Calu3 (cell line): ENCODE data around the gene MATN3. TPM values are rescaled to one million over a fixed set of nuclear protein-coding genes. Genes with fewer than 3 reads are reported as not detected.
"Not testable (repeated sequence)": the region's sequence is repeated elsewhere in the genome, so short reads cannot be mapped to it uniquely, and the experiment has no call there.

ENCODE experiments used
- BruUV-seq: library from RNA; stranded (reverse); fragments of 400-500 nt; replicated peaks from 2 replicates; lab custom pipeline; 2021; lab: Mats Ljungman, UMichigan
- CTCF ChIA-PET: fragments of 300-600 bp; sonication (Branson Sonifier 250); formaldehyde crosslinking; loops from one replicate; lab custom pipeline; 2022; ENCODE audit warnings: antibody characterized with exemption; lab: Charles Lee
- DNase-seq: peaks from one replicate; pipeline ENCODE4 v3.0.0; 2022
- H3K27ac Mint-ChIP-seq: one replicate; pipeline ENCODE4 v1.8.0; 2022; ENCODE audit warnings: mixed read lengths; ENCODE audit not compliant: unreplicated experiment
- H3K27me3 Mint-ChIP-seq: one replicate; pipeline ENCODE4 v1.8.0; 2022; ENCODE audit warnings: mixed read lengths; ENCODE audit not compliant: unreplicated experiment
- H3K36me3 Mint-ChIP-seq: one replicate; pipeline ENCODE4 v1.8.0; 2022; ENCODE audit warnings: mild to moderate bottlenecking, moderate library complexity, mixed read lengths; ENCODE audit not compliant: insufficient read depth, unreplicated experiment
- H3K4me1 Mint-ChIP-seq: one replicate; pipeline ENCODE4 v1.8.0; 2022; ENCODE audit warnings: mild to moderate bottlenecking, low read depth, mixed read lengths; ENCODE audit not compliant: unreplicated experiment
- H3K4me3 Mint-ChIP-seq: one replicate; pipeline ENCODE4 v1.8.0; 2022; ENCODE audit warnings: mild to moderate bottlenecking, low read depth, moderate library complexity, mixed read lengths; ENCODE audit not compliant: unreplicated experiment
- H3K9me3 Mint-ChIP-seq: one replicate; pipeline ENCODE4 v1.8.0; 2022; ENCODE audit warnings: low read depth, mixed read lengths; ENCODE audit not compliant: unreplicated experiment
- CTCF ChIP-seq: fragments of 200-600 bp; IDR thresholded peaks from one replicate; pipeline ENCODE4 v1.8.0; 2022; ENCODE audit warnings: antibody characterized with exemption; ENCODE audit not compliant: unreplicated experiment
- intact Hi-C: fragments of 100-400 bp; cut with micrococcal nuclease; formaldehyde crosslinking; loops from one replicate; pipeline ENCODE4 v1.10.0; 2022; ENCODE audit not compliant: unreplicated experiment
- total RNA-seq: library from RNA; stranded (reverse); gene quantifications from 2 replicates; pipeline ENCODE4 v1.2.3, GENCODE V29; 2022

MATN3 gene
- total RNA-seq, 1 experiment from 2014 or later: 3.4 TPM

- CTCF ChIA-PET: interaction anchor here (0.6 to 0.9 kb wide), 3 partner anchors 44 to 1505 kb away, joined by 3 to 4 read pairs (median 3); no protein-coding TSS in a partner anchor
Measured at GRCh38 chr2:20050104-20050645, 37.7 kb upstream of the MATN3 start.

GRCh38 chr2:20049637-20050036 lies 37.2 kb upstream of the MATN3 start:
- Mint-ChIP-seq H3K4me3 (no peak overlapping the region), H3K9me3 (no peaks in the 10 kb centered on the region), H3K27me3 (no peaks in the 10 kb centered on the region), H3K27ac (no peak overlapping the region), H3K4me1 (peaks cover 30% of the 10 kb centered on the region), H3K36me3 (no peaks in the 10 kb centered on the region)
- intact Hi-C loops: loop anchor here (1.0 kb wide), 1 partner anchor 44 kb away; no protein-coding TSS in a partner anchor
- DNase-seq: no peak
- CTCF ChIA-PET: interaction anchor here (0.7 to 0.9 kb wide), 2 partner anchors 44 to 137 kb away, joined by 3 to 4 read pairs; no protein-coding TSS in a partner anchor
- no peak for TF ChIP-seq CTCF
- TSS peak; percentile 31 for BruUV-seq

More at GRCh38 chr2:20050104-20050645, 37.7 kb upstream of the MATN3 start:
- TF ChIP-seq CTCF: no peak
- DNase-seq: no peak
- Mint-ChIP-seq H3K4me3 (no peak overlapping the region), H3K27me3 (no peaks in the 10 kb centered on the region), H3K36me3 (no peaks in the 10 kb centered on the region), H3K4me1 (peaks cover 36% of the 10 kb centered on the region), H3K27ac (no peak overlapping the region), H3K9me3 (no peaks in the 10 kb centered on the region)
- intact Hi-C loops: loop anchor here (1.0 kb wide), 1 partner anchor 43 kb away; no protein-coding TSS in a partner anchor
- no TSS peak for BruUV-seq

GRCh38 chr2:20048488-20049448 lies 36.3 kb upstream of the MATN3 start:
- CTCF ChIA-PET: interaction anchor here (1.4 kb wide), 1 partner anchor 33 kb away, joined by 5 read pairs; no protein-coding TSS in a partner anchor
- no TSS peak for BruUV-seq
- Mint-ChIP-seq H3K4me1 (peaks cover 30% of the 10 kb centered on the region), H3K27me3 (no peaks in the 10 kb centered on the region), H3K4me3 (no peak overlapping the region), H3K27ac (no peak overlapping the region), H3K36me3 (no peaks in the 10 kb centered on the region), H3K9me3 (no peaks in the 10 kb centered on the region)
- DNase-seq: no peak
- TF ChIP-seq CTCF: no peak
- intact Hi-C loops: no loop called here

- CTCF ChIA-PET, intact Hi-C loops, H3K36me3 Mint-ChIP-seq, H3K4me3 Mint-ChIP-seq, DNase-seq, H3K9me3 Mint-ChIP-seq, BruUV-seq, H3K27ac Mint-ChIP-seq, H3K27me3 Mint-ChIP-seq: not testable (repeated sequence)
- peaks cover 43% of the 10 kb centered on the region for H3K4me1 Mint-ChIP-seq
Measured at GRCh38 chr2:20045712-20046292, 33.3 kb upstream of the MATN3 start.
